HG02642 (cell line): Measurements from ENCODE around the gene HJV.
A peak's percentile ranks its signal among the peaks of the same experiment; 100 is the strongest.
"Not testable (repeated sequence)": the region's sequence is repeated elsewhere in the genome, so short reads cannot be mapped to it uniquely, and the experiment has no call there.

Experiments
- ATAC-seq: cut with Tn5 transposase; IDR thresholded peaks from one replicate; pipeline ENCODE4 v1.9.1; 2021; ENCODE audit warnings: mild to moderate bottlenecking; ENCODE audit not compliant: unreplicated experiment, poor library complexity

The HJV gene

DNA sequence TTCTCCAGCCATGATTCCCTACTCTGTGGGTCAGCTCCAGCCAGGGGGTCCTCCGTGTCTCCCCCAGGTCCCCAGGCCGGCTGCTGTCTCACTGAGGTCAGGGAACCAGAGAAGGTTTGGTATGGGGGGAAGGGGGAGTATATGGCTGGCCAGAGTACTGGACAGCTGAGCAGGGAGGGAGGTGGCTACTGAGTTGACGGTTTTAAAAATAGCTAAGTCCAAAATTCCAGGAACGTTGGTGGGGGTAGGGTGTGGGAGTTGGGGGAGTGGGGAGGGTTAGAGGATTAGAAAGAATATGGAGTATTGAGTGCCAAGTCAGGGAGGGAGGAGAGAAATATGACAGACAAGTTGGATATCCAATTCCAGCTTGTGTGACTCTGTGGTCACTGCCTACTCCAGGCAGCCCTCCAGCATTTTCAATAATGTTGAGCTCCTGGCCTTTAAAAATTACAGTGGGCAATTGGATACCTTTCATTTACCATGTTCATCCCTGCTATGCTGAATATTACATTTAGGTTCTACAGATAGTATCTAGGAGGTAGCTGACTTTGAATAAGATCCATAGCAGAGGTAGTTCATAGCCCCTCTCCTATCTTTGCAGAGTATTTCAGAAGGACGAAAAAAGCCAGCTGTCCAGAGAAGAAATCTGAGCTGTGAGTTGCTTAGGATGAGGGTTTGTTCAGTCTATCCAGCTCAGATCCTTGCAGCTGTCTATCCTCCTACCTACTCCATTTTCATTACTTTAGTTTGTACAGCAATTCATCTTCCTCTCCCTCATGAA, at the start of gene HJV:
Gene HJV, minus strand, starts transcription at position 114 of the 781 bp plus-strand sequence. CDS start 1,504 bp downstream, outside the sequence.
- no peak for ATAC-seq

- not testable (repeated sequence) for ATAC-seq
Measured at GRCh38 chr1:146059148-146059547, 37.6 kb upstream of the HJV start.

GRCh38 chr1:146051852-146052676, 30.5 kb upstream of the HJV start:
- peak; percentile 79 for ATAC-seq

DNA sequence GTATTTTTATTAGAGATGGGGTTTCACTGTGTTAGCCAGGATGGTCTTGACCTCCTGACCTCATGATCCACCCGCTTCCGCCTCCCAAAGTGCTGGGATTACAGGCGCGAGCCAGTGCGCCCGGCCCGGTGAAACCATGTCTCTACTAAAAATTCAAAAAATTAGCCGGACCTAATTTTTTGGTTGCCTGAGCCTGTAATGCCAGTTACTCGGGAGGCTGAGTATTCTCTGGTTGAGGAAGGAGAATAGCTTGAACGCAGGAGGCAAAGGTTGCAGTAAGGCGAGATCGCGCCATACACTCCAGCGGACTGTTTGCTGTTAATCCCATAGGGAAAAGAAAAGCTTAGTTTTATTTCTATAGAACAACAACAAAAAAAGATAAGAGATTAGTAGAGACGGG, 29.9 kb upstream of the HJV start:
- no peak for ATAC-seq

- ATAC-seq = not testable (repeated sequence)
Measured at GRCh38 chr1:146050652-146050963, 29.1 kb upstream of the HJV start.

DNA sequence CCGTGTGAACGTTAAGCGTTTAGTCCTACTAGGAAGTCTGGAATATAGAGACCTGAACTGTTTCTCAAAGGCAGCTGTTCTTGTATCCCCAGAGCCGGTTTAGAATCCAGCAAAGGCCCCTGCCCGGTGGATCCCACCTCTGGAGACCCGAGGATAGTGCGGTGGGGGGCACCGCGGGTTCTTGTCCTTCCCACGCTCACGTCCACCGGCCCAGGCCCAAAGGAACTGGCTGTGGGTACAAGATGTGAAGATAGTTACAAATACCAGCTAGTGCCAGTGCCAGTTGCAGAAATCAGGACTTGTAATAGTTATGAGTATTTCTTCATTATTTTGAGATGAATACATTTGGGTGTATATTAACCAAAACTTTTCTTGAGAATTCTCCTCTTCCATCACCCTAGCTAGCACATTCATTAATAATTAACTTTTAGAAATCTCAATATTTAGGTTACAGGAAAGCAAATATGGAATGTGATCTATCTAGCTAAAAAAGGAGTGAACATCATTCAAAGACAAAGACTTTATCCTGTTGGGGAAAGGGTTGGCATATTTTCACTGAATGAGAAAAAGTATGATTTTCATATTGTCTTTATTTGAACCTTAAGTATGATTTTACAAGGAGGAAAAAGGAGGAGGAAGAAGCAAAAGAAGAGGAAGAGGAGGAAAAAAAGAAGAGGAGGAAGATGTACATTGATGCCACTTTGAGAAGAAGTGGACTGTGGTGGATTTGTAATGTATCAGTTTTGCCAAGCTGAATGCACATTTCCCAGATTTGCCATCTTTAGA, 28.5 kb upstream of the HJV start:
- not testable (repeated sequence) for ATAC-seq

- no peak for ATAC-seq
Measured at GRCh38 chr1:146049436-146049835, 27.9 kb upstream of the HJV start.

GRCh38 chr1:146048514-146049115, 27.1 kb upstream of the HJV start:
- ATAC-seq = not testable (repeated sequence)

DNA sequence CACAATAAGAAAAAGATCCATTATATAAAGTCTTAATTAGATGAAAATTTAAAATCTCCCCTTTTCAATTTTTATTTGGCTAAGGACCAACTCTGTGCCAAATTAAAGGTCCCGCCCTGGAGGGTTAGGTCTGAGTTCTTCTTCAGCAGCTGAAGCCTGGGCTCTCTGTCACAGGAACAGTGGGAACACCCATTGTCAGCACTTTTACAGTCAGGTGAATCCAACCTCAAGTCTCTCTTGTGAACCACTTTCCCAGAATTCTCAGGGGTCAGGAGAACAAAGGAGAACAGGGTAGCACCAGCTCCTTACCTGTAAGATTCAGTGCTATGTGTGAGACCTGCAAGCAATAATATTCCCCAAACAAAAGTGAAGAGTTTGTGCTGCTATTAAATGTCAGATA, 25.1 kb upstream of the HJV start:
- ATAC-seq = no peak

- no peak for ATAC-seq
Measured at GRCh38 chr1:146039844-146040194, 18.3 kb upstream of the HJV start.

DNA sequence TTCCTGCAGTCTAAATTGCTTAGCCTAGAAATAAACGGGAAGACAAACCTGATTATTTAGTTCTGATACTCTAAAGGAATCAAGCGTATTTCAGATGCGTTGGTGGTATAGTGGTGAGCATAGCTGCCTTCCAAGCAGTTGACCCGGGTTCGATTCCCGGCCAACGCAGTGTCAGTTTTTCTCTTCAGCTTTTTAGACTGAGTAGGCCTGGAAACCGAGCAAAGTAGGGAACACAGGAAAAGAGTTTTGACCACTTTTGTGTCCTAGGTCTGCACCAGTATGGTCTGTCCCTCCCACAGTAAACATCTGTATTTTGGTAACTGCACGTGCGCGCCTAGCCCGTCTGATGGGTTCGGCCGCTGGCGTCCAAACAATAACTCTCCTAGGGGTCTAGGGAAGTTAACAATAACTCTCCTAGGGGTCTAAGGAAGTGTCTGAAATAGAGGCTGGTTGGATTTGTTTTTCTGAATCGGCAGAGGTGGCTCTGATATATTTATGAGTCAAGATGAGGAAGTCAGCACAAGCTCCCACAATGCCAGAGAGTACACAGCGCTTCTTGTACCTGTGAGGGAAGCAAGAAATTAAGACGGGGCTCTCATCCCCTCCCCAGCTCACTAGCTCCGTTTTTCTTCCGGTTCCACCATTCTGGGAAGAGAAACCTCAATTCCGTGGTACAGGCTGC, 15.6 kb upstream of the HJV start:
- ATAC-seq = peak; percentile 30

DNA sequence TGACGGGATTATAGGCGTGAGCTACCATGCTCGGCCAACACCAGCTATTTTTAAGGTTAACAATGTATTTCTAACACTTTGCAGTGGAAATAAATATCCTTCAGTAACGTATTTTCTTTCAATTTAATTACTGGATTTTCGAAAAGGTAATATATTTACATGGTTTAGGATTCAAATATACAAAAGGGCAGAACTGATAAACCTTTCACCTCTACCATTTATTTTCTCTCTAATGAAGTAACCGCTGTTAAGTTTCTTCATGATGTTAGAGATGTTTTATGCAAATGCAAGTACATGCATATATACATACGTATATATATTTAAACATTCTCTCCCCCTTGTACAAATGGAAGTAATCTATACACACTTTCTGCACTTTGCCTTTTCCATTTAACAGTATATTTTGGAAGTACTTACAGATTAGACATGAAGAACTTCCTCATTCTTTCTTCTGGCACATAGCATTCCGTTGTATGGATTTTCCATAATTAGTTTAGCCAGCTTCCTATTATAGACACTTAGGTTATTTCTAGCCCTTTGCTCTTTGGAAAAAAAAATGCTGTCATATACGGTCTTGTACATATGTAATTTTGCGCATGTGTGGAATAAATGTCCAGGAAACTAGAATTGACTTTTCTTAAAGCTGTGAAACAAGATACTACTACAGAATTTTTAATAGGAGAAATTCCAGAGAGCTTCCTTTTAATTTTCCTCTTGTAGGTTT, 14.9 kb upstream of the HJV start:
- ATAC-seq = no peak

DNA sequence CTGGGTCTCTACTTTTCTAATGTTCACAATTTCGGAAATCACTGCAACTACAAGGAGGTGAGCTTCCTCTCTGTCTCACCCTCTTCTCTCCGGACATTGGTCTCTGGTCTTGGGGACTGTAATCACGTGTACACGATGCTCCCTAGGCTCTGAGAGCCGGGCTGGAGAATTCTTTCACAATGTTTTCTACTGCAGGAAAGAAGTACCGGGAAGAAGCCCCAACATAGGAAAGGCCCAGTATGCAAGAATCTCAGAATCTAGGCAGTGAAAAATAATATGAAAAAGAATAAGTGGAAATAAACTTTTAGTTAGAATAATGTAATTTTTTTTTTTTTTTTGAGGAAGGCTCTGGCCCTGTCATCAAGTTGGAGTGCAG, 13.5 kb upstream of the HJV start:
- ATAC-seq = no peak

- ATAC-seq = no peak
Measured at GRCh38 chr1:146032631-146033219, 11.2 kb upstream of the HJV start.

DNA sequence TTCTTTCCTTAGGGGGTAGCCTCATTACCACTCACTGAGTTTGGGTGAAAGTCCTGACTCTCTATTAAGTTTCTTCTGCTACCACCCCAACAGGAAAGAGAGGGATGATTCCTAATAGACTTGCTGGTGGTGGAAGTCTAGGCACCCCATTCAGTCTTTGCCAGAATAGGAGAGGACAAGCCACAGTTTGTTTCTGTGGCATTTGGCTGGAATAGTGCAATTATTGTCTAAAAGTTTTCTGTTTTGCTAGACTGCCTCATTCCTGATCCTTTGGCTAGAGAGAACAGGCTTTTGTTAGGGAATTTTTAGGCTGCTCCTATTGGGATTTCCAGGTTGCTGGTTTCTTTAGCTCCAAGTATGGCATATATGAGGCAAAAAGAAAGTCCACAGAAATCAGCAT, 9.9 kb upstream of the HJV start:
- no peak for ATAC-seq

DNA sequence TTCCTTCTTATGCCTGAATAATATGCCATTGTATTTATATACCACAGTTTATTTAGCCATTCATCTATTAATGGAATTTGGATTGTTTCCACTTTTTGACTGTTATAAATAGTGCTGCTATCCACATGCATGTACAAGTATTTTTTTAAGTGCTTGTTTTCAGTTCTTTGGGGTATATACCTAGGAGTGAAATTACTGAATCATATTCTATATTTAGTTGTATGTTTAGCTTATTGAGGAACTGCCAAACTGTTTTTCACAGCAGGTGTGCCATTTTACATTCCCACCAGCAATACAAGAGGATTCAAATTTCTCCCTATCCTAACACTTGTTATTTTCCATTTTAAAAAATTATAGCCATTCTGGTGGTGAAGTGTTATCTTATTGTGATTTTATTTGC, 7.6 kb upstream of the HJV start:
- ATAC-seq = no peak

DNA sequence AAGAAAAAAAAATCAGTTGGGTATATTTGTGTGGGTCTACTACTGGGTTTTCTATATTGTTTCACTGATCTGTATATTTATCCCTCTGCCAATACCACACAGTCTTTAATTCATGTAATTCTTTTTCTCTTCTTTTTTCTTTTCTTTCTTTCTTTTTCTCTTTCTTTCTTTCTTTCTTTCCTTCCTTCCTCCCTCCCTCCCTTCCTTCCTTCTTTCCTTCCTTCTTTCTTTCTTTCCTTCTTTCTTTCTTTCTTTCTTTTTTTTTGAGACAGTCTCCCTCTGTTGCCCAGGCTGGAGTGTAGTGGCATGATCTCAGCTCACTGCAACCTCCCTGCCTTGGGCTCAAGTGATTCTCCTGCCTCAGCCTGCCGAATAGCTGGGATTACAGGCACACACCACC, 5.1 kb upstream of the HJV start:
- not testable (repeated sequence) for ATAC-seq

DNA sequence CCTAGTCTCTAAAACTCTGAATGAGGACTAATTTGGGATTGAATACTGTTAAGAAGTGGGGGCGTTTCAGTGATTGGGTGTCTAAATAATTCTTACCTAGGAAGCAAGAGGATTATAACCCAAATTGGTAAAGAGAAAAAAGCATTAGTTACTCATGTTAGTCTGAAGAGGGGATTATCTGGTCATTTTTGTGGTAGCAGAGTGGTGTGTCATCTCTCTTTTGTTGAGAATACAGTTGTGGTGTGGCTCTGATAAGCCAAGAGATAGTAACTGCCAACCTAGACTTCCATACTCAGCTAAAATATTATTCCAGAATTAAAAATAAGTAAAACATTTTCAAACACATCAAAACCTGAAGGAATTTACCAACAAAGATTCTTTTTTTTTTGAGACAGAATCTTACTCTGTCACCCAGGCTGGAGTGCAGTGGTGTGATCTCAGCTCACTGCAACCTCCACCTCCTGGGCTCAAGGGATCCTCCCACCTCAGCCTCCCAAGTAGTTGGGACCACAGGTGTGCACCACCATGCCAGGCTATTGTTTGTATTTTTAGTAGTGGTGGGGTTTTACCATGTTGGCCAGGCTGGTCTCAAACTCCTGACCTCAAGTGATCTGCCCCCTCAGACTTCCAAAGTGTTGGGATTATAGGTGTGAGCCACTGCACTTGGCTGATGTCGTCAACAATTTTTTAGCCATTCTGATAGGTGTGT, 4.4 kb upstream of the HJV start:
- not testable (repeated sequence) for ATAC-seq
